GM12873 (cell line): Measurements from ENCODE around the gene SOS2.

Experiments
- CTCF ChIP-seq: IDR thresholded peaks from 2 replicates; pipeline ENCODE4 v1.5.1; 2012; ENCODE audit warnings: low read depth, mild to moderate bottlenecking, moderate library complexity, low read length, control low read depth; ENCODE audit not compliant: insufficient read depth; ENCODE audit errors: missing control alignments

SOS2 gene

GRCh38 chr14:50260072-50260471 is 28.7 kb upstream of the SOS2 start:
- TF ChIP-seq CTCF = no peak

- TF ChIP-seq CTCF = no peak
These were observed 26.4 kb upstream of the SOS2 start for GRCh38 chr14:50257732-50258131.

GRCh38 chr14:50254248-50254647 is 22.9 kb upstream of the SOS2 start:
- TF ChIP-seq CTCF = no peak

GRCh38 chr14:50249136-50249775 is 17.9 kb upstream of the SOS2 start:
- TF ChIP-seq CTCF = no peak

- no peak for TF ChIP-seq CTCF
These were observed 15.9 kb upstream of the SOS2 start for GRCh38 chr14:50247245-50247644.

GRCh38 chr14:50242566-50243310 is 11.4 kb upstream of the SOS2 start:
- TF ChIP-seq CTCF = no peak

- no peak for TF ChIP-seq CTCF
These were observed 10.7 kb upstream of the SOS2 start for GRCh38 chr14:50242096-50242495.
